Activated gamma-delta T cell treated with Interleukin-2 at 50 U/mL for 16 hours (primary cell): ENCODE data around the gene ASB4.

Experiments
- DNase-seq: peaks from one replicate; pipeline ENCODE4 v3.0.0-alpha.2; 2020

ASB4 gene

DNA sequence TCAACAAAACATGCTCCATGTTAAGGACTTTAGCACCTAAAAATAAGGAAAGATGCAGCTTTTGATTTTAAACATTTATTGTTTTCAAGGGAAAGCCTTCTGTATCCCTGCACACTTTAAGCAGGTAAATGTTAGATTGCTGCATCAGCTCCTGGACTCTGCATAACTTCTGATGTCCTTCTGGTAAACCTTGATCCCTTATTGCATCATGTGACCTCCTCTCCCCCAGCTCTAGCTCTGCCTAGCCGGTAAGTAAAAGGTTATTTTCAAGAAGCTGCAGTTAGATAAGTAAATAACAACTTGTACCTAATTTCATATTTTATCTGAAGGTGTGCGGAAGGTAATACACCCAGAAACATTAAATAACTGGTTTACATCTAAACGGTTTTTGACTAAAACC is 73.1 kb downstream of the ASB4 start:
- no peak for DNase-seq

- no peak for DNase-seq
These were observed 74.9 kb downstream of the ASB4 start for GRCh38 chr7:95560674-95561073.

DNA sequence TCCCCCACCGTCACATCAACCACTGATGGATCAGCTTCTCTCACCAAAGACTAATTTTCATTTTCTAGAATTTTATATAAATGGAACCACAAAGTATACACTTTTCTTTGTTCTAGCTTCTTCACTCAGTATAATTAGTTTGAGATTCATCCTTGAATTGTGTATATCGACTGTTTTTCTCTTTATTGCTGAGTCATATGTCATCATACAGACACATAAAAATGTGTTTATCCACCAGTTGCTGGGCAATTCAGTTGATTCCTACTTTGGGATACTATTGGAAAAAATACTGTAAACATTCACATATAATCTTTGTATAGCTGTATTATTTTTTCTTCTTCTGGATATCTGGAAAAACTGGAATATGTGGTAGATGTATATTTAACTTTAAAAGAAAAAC is 84.0 kb downstream of the ASB4 start:
- DNase-seq = no peak

- DNase-seq = no peak
These were observed 91.4 kb downstream of the ASB4 start for GRCh38 chr7:95577137-95577536.

DNA sequence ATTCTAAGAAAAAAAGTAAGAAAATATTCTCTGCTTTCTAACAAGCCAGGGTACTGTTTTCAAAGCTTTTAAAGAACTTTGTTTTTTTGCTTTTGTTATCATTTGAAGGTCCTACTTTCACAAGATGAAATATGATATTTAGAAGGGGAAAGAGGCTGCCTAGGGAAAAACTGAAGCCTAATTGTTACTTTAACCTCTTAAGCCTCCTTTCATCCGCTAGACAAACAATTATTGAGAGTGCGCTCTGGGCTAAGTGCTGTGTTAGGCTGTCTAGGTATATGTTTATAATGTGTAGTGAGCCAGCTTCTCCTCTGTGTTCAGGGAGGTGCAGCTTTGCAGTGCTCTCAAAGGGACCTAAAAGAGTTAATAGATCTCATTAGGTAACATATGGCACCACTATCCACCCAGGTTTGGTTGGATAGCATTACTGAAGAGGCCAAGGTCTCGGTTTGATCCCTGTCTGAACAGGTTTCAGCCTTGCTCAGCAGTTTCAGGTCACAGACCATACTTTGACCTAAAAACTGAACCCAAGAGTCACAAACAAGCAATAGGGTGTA is 92.6 kb downstream of the ASB4 start:
- no peak for DNase-seq

- DNase-seq = no peak
These were observed 93.6 kb downstream of the ASB4 start for GRCh38 chr7:95579318-95579717.

DNA sequence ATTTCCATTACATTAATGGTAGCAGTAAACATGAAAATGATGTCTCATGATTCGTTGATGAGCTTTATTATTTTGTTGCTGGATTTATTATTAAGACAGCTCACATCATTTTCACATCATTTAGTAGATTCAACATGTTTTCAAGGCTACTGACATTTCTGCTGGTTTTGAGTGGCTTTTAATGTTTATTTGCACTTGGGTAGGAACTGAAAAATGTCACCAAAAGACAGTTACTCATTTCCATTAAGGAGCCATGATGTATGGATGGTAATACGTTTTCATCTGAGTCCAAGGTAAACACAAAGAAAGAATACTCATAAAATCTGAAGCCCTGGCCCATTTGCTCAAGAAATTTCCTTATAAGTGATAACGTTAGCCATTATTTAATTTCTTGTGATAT is 95.7 kb downstream of the ASB4 start:
- DNase-seq = no peak

- DNase-seq = no peak
These were observed 97.0 kb downstream of the ASB4 start for GRCh38 chr7:95582578-95583293.

DNA sequence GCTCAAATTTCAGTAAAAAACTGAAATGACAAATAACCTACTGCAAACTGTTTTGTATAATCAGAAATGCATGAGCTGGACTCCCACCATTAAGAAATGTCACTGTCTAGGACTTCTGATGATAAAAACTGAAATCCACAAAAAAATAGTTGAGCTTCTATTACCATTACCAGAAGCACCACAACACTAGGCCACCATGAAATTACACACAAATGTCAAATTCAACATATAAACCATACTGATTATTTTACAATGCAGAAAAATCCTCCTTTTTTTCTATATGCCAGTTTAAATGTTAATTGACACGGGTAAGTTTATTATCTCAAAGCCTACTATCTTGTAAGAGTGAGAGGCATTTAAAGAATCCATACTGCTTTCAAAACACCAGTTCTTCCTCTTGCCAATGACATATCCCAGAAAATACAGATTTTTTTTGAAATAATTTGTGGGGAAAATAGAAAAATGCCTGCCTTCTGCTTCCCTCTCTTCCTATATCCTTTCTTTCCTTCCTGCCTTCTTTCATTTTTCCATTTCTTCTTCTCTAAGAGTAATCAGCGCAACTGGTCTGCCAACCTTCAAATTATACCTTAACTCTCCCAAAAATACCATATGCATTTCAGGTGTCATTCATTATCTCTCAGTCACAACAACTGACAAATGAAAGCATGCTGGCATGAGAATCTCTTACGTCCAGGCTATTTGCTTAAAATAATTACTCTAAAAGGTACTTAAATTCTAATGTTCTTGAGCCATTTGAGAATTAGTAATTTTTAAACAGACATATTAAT is 98.3 kb downstream of the ASB4 start:
- DNase-seq = no peak

DNA sequence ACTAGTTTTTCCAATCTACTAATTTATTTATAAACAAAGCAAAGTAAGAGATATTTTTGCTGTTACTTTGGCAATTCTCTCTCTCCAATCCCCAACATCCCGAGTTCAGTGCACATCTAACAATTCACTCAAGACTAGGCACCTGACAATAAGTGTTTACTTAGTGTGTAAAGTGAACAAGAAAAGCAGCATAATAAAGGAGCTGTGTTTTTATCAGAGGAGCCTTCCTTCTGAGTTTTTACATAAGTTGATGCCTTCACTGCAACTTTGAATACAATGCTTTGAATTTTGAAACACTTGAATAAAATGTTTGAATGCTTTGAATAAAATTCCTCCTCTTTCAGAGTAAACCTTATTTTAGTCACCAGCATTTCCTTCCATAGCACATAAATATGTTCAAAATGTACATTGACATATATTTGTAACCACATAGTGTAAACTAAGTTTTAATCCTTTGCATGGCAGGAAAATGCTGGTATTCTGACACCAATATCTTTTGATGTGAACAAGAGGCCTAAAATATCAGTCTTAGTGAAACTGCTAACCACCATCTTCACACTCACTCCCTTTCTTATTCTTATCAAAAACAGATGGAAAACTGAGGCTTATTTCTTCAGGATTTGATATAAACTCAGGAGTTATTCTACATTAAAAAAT is 99.2 kb downstream of the ASB4 start:
- DNase-seq = no peak

GRCh38 chr7:95585426-95585789 is 99.7 kb downstream of the ASB4 start:
- DNase-seq = no peak

GRCh38 chr7:95586951-95587301 is 101.2 kb downstream of the ASB4 start:
- no peak for DNase-seq

DNA sequence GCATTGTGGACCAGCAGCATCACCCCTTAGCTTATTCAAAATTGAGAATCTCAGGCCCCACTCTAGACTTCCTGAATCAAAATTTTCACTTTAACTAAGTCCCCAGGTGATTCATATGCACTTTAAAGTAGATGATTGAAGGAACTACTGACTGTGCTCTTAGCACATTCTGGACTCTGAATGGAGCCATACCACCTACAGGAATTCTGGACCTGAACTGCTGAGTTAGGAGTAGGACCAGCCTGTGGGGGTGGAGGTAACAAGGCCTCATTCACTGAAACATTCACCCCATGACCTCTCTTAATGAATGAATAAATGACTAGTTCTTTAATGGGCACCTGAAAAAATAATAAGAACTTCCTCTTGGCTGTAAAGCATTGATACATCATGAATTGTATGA is 103.3 kb downstream of the ASB4 start:
- DNase-seq = no peak

DNA sequence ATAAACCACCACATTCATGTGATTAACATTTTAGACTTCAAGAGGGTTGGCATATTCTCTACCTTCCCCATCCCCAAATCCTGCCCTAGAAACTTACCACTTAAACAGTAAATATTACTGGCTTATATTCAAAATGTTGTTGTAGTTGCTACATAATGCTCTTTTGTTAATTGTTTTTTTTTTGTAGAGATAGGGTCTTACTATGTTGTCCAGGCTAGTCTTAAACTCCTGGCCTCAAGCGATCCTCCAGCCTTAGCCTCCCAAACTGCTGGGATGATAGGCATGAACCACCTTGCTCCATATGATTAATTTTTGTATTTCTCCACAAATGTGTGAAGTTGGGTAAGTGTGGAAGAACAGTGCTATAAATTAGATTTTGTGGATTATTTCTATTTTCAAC is 104.0 kb downstream of the ASB4 start:
- no peak for DNase-seq
